GM12801 (cell line): ENCODE data around the gene HIVEP3.

Source experiments
- CTCF ChIP-seq: IDR thresholded peaks from one replicate; pipeline ENCODE4 v1.5.1; 2011; ENCODE audit warnings: control low read depth; ENCODE audit not compliant: insufficient read length; ENCODE audit errors: extremely low read depth

The HIVEP3 gene

GRCh38 chr1:41830726-41831125 lies 88.0 kb downstream of the HIVEP3 start:
- TF ChIP-seq CTCF: no peak

- TF ChIP-seq CTCF: no peak
Observed at GRCh38 chr1:41827991-41828570, 90.6 kb downstream of the HIVEP3 start.

- no peak for TF ChIP-seq CTCF
Observed at GRCh38 chr1:41823471-41823870, 95.3 kb downstream of the HIVEP3 start.

GRCh38 chr1:41822866-41823265 lies 95.9 kb downstream of the HIVEP3 start:
- TF ChIP-seq CTCF: no peak

- TF ChIP-seq CTCF: no peak
Observed at GRCh38 chr1:41819843-41820242, 98.9 kb downstream of the HIVEP3 start.

- no peak for TF ChIP-seq CTCF
Observed at GRCh38 chr1:41819069-41819468, 99.7 kb downstream of the HIVEP3 start.

- no peak for TF ChIP-seq CTCF
Observed at GRCh38 chr1:41816061-41816460, 102.7 kb downstream of the HIVEP3 start.
